ENCODE data around the gene KRT13. TPM values are rescaled to one million over a fixed set of nuclear protein-coding genes. Genes with fewer than 3 reads are reported as not detected.
A peak's percentile ranks its signal among the peaks of the same experiment; 100 is the strongest.

KRT13 gene
- total RNA-seq, 1 experiment from 2014 or later, result not detected

DNA sequence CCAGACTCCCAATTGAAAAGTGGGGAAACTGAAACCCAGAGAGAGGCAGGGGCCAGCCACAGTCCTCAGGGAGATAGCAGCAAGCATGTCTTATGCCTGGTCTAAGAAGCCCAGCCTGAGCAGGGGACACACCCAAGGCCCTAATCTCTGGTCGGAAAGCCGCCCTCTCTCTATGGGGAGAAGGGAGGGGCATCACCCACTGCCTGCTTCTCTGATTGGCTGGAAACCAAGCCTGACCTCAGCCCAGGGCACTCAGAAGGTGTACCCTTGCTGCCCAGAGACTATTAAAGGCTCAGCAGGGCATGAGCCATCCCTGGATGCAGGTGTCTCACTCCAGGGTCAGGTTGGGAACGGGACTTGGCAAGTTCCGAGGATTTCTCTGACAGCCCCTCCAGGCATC, 5.7 kb upstream of the KRT13 start (continued):
- TF ChIP-seq, protein P1, sequence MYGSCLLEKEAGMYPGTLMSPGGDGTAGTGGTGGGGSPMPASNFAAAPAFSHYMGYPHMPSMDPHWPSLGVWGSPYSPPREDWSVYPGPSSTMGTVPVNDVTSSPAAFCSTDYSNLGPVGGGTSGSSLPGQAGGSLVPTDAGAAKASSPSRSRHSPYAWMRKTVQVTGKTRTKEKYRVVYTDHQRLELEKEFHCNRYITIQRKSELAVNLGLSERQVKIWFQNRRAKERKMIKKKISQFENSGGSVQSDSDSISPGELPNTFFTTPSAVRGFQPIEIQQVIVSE (CRISPR knock-in tag; IDR thresholded peaks at IDR 0.05; ENCODE audit: borderline replicate concordance), result no peak
- TF ChIP-seq, protein P2, sequence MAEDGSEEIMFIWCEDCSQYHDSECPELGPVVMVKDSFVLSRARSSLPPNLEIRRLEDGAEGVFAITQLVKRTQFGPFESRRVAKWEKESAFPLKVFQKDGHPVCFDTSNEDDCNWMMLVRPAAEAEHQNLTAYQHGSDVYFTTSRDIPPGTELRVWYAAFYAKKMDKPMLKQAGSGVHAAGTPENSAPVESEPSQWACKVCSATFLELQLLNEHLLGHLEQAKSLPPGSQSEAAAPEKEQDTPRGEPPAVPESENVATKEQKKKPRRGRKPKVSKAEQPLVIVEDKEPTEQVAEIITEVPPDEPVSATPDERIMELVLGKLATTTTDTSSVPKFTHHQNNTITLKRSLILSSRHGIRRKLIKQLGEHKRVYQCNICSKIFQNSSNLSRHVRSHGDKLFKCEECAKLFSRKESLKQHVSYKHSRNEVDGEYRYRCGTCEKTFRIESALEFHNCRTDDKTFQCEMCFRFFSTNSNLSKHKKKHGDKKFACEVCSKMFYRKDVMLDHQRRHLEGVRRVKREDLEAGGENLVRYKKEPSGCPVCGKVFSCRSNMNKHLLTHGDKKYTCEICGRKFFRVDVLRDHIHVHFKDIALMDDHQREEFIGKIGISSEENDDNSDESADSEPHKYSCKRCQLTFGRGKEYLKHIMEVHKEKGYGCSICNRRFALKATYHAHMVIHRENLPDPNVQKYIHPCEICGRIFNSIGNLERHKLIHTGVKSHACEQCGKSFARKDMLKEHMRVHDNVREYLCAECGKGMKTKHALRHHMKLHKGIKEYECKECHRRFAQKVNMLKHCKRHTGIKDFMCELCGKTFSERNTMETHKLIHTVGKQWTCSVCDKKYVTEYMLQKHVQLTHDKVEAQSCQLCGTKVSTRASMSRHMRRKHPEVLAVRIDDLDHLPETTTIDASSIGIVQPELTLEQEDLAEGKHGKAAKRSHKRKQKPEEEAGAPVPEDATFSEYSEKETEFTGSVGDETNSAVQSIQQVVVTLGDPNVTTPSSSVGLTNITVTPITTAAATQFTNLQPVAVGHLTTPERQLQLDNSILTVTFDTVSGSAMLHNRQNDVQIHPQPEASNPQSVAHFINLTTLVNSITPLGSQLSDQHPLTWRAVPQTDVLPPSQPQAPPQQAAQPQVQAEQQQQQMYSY (CRISPR knock-in tag; IDR thresholded peaks at IDR 0.05), result no peak
- no peak for TF ChIP-seq NFATC4 (CRISPR knock-in tag; IDR thresholded peaks at IDR 0.05)
- TF ChIP-seq SMAD4 (CRISPR knock-in tag; IDR thresholded peaks at IDR 0.05), result no peak
- TF ChIP-seq NR3C1 (CRISPR knock-in tag; conservative IDR thresholded peaks at IDR 0.05; ENCODE audit: low read depth), result no peak

DNA sequence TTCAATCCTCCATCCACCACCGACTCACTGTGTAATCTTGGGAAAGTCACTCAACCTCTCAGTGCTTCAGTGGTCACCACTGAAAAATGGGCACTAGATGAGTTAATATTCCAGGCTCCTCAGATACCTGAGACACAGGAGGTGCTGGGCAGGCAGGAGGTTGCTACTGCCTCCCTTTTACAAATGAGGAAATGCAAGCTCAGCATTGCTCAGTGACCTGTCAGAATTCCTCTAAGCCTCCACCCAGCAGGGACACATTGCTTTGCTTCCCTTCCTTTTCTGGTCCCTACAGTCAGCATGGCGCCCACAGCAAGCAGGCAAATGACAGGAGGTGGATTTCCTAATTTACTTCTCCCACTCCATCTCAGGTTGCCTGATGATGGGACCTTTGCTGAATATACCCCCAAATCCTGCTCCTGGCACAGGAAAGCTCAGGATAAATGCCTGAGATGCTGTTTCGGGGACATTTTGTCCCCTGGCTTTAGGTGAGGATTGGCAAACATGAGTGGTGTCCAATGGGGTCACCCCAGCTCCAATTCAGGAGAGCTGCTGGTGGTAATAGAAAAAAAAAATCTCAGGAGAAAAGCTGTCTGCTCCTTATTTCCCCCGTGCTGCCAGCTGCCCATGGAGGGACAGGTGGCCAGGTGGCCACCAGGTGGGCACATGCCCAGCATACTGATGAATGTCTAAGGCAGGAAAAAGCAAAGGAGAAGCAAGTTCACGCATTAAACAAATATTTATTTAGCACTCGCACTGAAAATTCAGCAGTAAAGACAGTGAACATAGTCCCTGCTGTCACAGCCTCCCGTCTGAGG, 5.0 kb upstream of the KRT13 start:
- no peak for TF ChIP-seq TP53 (CRISPR knock-in tag; IDR thresholded peaks at IDR 0.05)
- TF ChIP-seq, protein P3, sequence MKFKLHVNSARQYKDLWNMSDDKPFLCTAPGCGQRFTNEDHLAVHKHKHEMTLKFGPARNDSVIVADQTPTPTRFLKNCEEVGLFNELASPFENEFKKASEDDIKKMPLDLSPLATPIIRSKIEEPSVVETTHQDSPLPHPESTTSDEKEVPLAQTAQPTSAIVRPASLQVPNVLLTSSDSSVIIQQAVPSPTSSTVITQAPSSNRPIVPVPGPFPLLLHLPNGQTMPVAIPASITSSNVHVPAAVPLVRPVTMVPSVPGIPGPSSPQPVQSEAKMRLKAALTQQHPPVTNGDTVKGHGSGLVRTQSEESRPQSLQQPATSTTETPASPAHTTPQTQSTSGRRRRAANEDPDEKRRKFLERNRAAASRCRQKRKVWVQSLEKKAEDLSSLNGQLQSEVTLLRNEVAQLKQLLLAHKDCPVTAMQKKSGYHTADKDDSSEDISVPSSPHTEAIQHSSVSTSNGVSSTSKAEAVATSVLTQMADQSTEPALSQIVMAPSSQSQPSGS (CRISPR knock-in tag; IDR thresholded peaks at IDR 0.05; ENCODE audit: borderline replicate concordance, low read depth), result no peak
- TF ChIP-seq, protein P4, sequence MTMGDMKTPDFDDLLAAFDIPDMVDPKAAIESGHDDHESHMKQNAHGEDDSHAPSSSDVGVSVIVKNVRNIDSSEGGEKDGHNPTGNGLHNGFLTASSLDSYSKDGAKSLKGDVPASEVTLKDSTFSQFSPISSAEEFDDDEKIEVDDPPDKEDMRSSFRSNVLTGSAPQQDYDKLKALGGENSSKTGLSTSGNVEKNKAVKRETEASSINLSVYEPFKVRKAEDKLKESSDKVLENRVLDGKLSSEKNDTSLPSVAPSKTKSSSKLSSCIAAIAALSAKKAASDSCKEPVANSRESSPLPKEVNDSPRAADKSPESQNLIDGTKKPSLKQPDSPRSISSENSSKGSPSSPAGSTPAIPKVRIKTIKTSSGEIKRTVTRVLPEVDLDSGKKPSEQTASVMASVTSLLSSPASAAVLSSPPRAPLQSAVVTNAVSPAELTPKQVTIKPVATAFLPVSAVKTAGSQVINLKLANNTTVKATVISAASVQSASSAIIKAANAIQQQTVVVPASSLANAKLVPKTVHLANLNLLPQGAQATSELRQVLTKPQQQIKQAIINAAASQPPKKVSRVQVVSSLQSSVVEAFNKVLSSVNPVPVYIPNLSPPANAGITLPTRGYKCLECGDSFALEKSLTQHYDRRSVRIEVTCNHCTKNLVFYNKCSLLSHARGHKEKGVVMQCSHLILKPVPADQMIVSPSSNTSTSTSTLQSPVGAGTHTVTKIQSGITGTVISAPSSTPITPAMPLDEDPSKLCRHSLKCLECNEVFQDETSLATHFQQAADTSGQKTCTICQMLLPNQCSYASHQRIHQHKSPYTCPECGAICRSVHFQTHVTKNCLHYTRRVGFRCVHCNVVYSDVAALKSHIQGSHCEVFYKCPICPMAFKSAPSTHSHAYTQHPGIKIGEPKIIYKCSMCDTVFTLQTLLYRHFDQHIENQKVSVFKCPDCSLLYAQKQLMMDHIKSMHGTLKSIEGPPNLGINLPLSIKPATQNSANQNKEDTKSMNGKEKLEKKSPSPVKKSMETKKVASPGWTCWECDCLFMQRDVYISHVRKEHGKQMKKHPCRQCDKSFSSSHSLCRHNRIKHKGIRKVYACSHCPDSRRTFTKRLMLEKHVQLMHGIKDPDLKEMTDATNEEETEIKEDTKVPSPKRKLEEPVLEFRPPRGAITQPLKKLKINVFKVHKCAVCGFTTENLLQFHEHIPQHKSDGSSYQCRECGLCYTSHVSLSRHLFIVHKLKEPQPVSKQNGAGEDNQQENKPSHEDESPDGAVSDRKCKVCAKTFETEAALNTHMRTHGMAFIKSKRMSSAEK (CRISPR knock-in tag; IDR thresholded peaks at IDR 0.05; ENCODE audit: borderline replicate concordance), result no peak
- TF ChIP-seq, protein P5, sequence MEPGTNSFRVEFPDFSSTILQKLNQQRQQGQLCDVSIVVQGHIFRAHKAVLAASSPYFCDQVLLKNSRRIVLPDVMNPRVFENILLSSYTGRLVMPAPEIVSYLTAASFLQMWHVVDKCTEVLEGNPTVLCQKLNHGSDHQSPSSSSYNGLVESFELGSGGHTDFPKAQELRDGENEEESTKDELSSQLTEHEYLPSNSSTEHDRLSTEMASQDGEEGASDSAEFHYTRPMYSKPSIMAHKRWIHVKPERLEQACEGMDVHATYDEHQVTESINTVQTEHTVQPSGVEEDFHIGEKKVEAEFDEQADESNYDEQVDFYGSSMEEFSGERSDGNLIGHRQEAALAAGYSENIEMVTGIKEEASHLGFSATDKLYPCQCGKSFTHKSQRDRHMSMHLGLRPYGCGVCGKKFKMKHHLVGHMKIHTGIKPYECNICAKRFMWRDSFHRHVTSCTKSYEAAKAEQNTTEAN (CRISPR knock-in tag; IDR thresholded peaks at IDR 0.05), result no peak
- no peak for TF ChIP-seq GTF2I (CRISPR knock-in tag; conservative IDR thresholded peaks at IDR 0.05)
- TF ChIP-seq, protein P6, sequence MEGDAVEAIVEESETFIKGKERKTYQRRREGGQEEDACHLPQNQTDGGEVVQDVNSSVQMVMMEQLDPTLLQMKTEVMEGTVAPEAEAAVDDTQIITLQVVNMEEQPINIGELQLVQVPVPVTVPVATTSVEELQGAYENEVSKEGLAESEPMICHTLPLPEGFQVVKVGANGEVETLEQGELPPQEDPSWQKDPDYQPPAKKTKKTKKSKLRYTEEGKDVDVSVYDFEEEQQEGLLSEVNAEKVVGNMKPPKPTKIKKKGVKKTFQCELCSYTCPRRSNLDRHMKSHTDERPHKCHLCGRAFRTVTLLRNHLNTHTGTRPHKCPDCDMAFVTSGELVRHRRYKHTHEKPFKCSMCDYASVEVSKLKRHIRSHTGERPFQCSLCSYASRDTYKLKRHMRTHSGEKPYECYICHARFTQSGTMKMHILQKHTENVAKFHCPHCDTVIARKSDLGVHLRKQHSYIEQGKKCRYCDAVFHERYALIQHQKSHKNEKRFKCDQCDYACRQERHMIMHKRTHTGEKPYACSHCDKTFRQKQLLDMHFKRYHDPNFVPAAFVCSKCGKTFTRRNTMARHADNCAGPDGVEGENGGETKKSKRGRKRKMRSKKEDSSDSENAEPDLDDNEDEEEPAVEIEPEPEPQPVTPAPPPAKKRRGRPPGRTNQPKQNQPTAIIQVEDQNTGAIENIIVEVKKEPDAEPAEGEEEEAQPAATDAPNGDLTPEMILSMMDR (IDR thresholded peaks at IDR 0.05), result no peak
- no peak for TF ChIP-seq ZNF416 (CRISPR knock-in tag; IDR thresholded peaks at IDR 0.05)
- TF ChIP-seq FOXK1 (CRISPR knock-in tag; IDR thresholded peaks at IDR 0.05), result no peak
- TF ChIP-seq, protein P7, sequence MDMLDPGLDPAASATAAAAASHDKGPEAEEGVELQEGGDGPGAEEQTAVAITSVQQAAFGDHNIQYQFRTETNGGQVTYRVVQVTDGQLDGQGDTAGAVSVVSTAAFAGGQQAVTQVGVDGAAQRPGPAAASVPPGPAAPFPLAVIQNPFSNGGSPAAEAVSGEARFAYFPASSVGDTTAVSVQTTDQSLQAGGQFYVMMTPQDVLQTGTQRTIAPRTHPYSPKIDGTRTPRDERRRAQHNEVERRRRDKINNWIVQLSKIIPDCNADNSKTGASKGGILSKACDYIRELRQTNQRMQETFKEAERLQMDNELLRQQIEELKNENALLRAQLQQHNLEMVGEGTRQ (CRISPR knock-in tag; IDR thresholded peaks at IDR 0.05), result no peak
- no peak for TF ChIP-seq SP1 (CRISPR knock-in tag; conservative IDR thresholded peaks at IDR 0.05)
- H3K27me3 Mint-ChIP-seq (ENCODE audit: low read depth), result no peaks in the 10 kb centered on the region; the same call in 1 of the 2 replicates
- ATAC-seq (peak; percentile 72), DNase-seq (ENCODE audit: low spot score) (no peak)
- H3K4me3 Mint-ChIP-seq, result no peak overlapping the region
- ChIA-PET POLR2A (interaction anchor here (0.6 to 1.0 kb wide), 2 partner anchors 18 to 629 kb away, joined by 3 to 6 read pairs; partner anchors contain the start of gene KRT19), CTCF (interaction anchor here (0.7 to 15.4 kb wide), 8 partner anchors 19 to 187 kb away, joined by 3 to 116 read pairs (median 4); partner anchors contain the start of gene KRT19)
- no peaks in the 10 kb centered on the region for H3K36me3 Mint-ChIP-seq
- no peaks in the 10 kb centered on the region for H3K9me3 Mint-ChIP-seq
- peaks cover 22% of the 10 kb centered on the region for H3K4me1 Mint-ChIP-seq
- H3K27ac Mint-ChIP-seq, result peak overlapping the region; percentile 41; the same call in 1 of the 2 replicates
